Parathyroid adenoma (tissue), 2 donors: ENCODE measurements around the gene GPR87.

Experiments
- H2AFZ ChIP-seq: fragments of 300-600 bp; sonication (generic); one replicate; pipeline ENCODE4 v1.7.0; 2017; ENCODE audit warnings: antibody characterized with exemption, mild to moderate bottlenecking
- H3K27ac ChIP-seq: fragments of 300-600 bp; sonication (generic); one replicate; pipeline ENCODE4 v1.7.0; 2017
- H3K27me3 ChIP-seq: fragments of 300-600 bp; sonication (generic); one replicate; pipeline ENCODE4 v1.7.0; 2017; ENCODE audit warnings: low read length; ENCODE audit not compliant: control insufficient read depth, insufficient read depth
- H3K36me3 ChIP-seq: fragments of 300-600 bp; sonication (generic); one replicate; pipeline ENCODE4 v1.7.0; 2017; ENCODE audit warnings: low read length; ENCODE audit not compliant: control insufficient read depth, insufficient read depth
- H3K4me1 ChIP-seq: fragments of 300-600 bp; sonication (generic); one replicate; pipeline ENCODE4 v1.7.0; 2017; ENCODE audit warnings: control low read depth
- H3K4me2 ChIP-seq: fragments of 300-600 bp; sonication (generic); one replicate; pipeline ENCODE4 v1.7.0; 2017; ENCODE audit warnings: low read length
- H3K4me3 ChIP-seq: fragments of 300-600 bp; sonication (generic); one replicate; pipeline ENCODE4 v1.7.0; 2017; ENCODE audit warnings: low read depth, low read length
- H3K79me2 ChIP-seq: fragments of 300-600 bp; sonication (generic); one replicate; pipeline ENCODE4 v1.7.0; 2017; ENCODE audit warnings: control low read depth
- H3K9ac ChIP-seq: fragments of 300-600 bp; sonication (generic); one replicate; pipeline ENCODE4 v1.7.0; 2017; ENCODE audit warnings: mild to moderate bottlenecking
- H3K9me3 ChIP-seq: fragments of 300-600 bp; sonication (generic); one replicate; pipeline ENCODE4 v1.7.0; 2017; ENCODE audit warnings: low read length; ENCODE audit not compliant: control insufficient read depth
- CTCF ChIP-seq: fragments of 300-600 bp; sonication (generic); IDR thresholded peaks from one replicate; pipeline ENCODE4 v1.7.0; 2017; ENCODE audit warnings: antibody characterized with exemption, mild to moderate bottlenecking
- donor health status: primary hyperparathyroidism.

Gene GPR87

GRCh38 chr3:151314593-151314992 lies 2.0 kb downstream of the GPR87 start:
- Histone ChIP-seq H3K9me3 (no peaks in the 10 kb centered on the region), H2AFZ (no peak overlapping the region), H3K27ac (no peak overlapping the region), H3K4me1 (no peaks in the 10 kb centered on the region), H3K27me3 (no peaks in the 10 kb centered on the region), H3K4me3 (no peak overlapping the region), H3K4me2 (no peak overlapping the region), H3K36me3 (no peaks in the 10 kb centered on the region), H3K9ac (no peak overlapping the region), H3K79me2 (no peaks in the 10 kb centered on the region)
- TF ChIP-seq CTCF = no peak

GRCh38 chr3:151314137-151314536 lies 2.5 kb downstream of the GPR87 start:
- Histone ChIP-seq H3K79me2 (no peaks in the 10 kb centered on the region), H3K27me3 (no peaks in the 10 kb centered on the region), H3K4me1 (no peaks in the 10 kb centered on the region), H3K36me3 (no peaks in the 10 kb centered on the region), H2AFZ (no peak overlapping the region), H3K9ac (no peak overlapping the region), H3K9me3 (no peaks in the 10 kb centered on the region), H3K4me3 (no peak overlapping the region), H3K4me2 (no peak overlapping the region), H3K27ac (no peak overlapping the region)
- no peak for TF ChIP-seq CTCF

GRCh38 chr3:151312972-151313371 lies 3.6 kb downstream of the GPR87 start:
- no peak overlapping the region for H2AFZ ChIP-seq
- H3K27ac ChIP-seq = no peak overlapping the region
- no peaks in the 10 kb centered on the region for H3K79me2 ChIP-seq
- no peaks in the 10 kb centered on the region for H3K27me3 ChIP-seq
- no peak overlapping the region for H3K9ac ChIP-seq
- no peak for TF ChIP-seq CTCF
- no peaks in the 10 kb centered on the region for H3K36me3 ChIP-seq
- H3K4me1 ChIP-seq = no peaks in the 10 kb centered on the region
- H3K4me3 ChIP-seq = no peak overlapping the region
- H3K9me3 ChIP-seq = no peaks in the 10 kb centered on the region
- H3K4me2 ChIP-seq = no peak overlapping the region

- no peak for TF ChIP-seq CTCF
Observed at GRCh38 chr3:151309566-151309965, 7.1 kb downstream of the GPR87 start.

GRCh38 chr3:151307583-151308488 lies 8.8 kb downstream of the GPR87 start:
- H3K9me3 ChIP-seq = no peaks in the 10 kb centered on the region
- H3K4me2 ChIP-seq = no peak overlapping the region
- H3K4me1 ChIP-seq = peaks cover 8% of the 10 kb centered on the region
- H3K27me3 ChIP-seq = no peaks in the 10 kb centered on the region
- no peak overlapping the region for H3K27ac ChIP-seq
- no peak overlapping the region for H3K4me3 ChIP-seq
- H2AFZ ChIP-seq = no peak overlapping the region
- no peak for TF ChIP-seq CTCF
- H3K9ac ChIP-seq = no peak overlapping the region
- H3K36me3 ChIP-seq = no peaks in the 10 kb centered on the region
- H3K79me2 ChIP-seq = no peaks in the 10 kb centered on the region

More at GRCh38 chr3:151309566-151309965, 7.1 kb downstream of the GPR87 start:
- H3K4me3 ChIP-seq = no peak overlapping the region
- H3K79me2 ChIP-seq = no peaks in the 10 kb centered on the region
- no peaks in the 10 kb centered on the region for H3K36me3 ChIP-seq
- no peak overlapping the region for H3K4me2 ChIP-seq
- no peaks in the 10 kb centered on the region for H3K27me3 ChIP-seq
- H2AFZ ChIP-seq = no peak overlapping the region
- no peak overlapping the region for H3K27ac ChIP-seq
- H3K9ac ChIP-seq = no peak overlapping the region
- peaks cover 8% of the 10 kb centered on the region for H3K4me1 ChIP-seq
- H3K9me3 ChIP-seq = no peaks in the 10 kb centered on the region
